ENCODE data around the gene ATP9B. TPM values are rescaled to one million over a fixed set of nuclear protein-coding genes. Genes with fewer than 3 reads are reported as not detected.
"Not testable (repeated sequence)": the region's sequence is repeated elsewhere in the genome, so short reads cannot be mapped to it uniquely, and the experiment has no call there.

The ATP9B gene
- polyA plus RNA-seq, 4 donors = 4.3 to 19.6 (median 12.2) TPM

GRCh38 chr18:79260023-79260422, 190.8 kb downstream of the ATP9B start:
- Histone ChIP-seq H3K27ac (ENCODE audit: low read depth in 1 of 3, low read length in 2 of 3) (no peak overlapping the region), H3K36me3 (ENCODE audit: control insufficient read depth in 3 of 3, insufficient read depth in 2 of 3, low read depth in 1 of 3, low read length in 3 of 3) (peaks cover 0 to 11% (median 3%) of the 10 kb centered on the region in 3 donors), H3K9me3 (ENCODE audit: control insufficient read depth in 2 of 2, insufficient read depth in 1 of 2, low read depth in 1 of 2, low read length in 1 of 2) (peaks cover 0 to 3% of the 10 kb centered on the region in 2 donors), H3K4me3 (ENCODE audit: low read depth in 1 of 3, low read length in 3 of 3) (no peak overlapping the region), H3K27me3 (ENCODE audit: control insufficient read depth in 3 of 3, insufficient read depth in 3 of 3, low read length in 3 of 3) (no peaks in the 10 kb centered on the region), H3K4me1 (ENCODE audit: control insufficient read depth in 3 of 3, insufficient read depth in 2 of 3, low read depth in 1 of 3, low read length in 2 of 3) (no peaks in the 10 kb centered on the region)
- WGBS, 3 donors = 83 to 87% (median 85%) methylated on average over 8 of the region's 8 CpGs
- DNase-seq (no peak), FAIRE-seq (no peak)

GRCh38 chr18:79260510-79260909, 191.3 kb downstream of the ATP9B start:
- H3K4me1 ChIP-seq (ENCODE audit: control insufficient read depth in 3 of 3, insufficient read depth in 2 of 3, low read depth in 1 of 3, low read length in 2 of 3) = no peaks in the 10 kb centered on the region
- FAIRE-seq = no peak
- 94 to 100% (median 94%) methylated on average over 1 of the region's 1 CpG for WGBS, 3 donors
- no peak overlapping the region for H3K27ac ChIP-seq (ENCODE audit: low read depth in 1 of 3, low read length in 2 of 3)
- DNase-seq = no peak
- H3K36me3 ChIP-seq (ENCODE audit: control insufficient read depth in 3 of 3, insufficient read depth in 2 of 3, low read depth in 1 of 3, low read length in 3 of 3) = peaks cover 0 to 8% (median 3%) of the 10 kb centered on the region in 3 donors
- no peak overlapping the region for H3K4me3 ChIP-seq (ENCODE audit: low read depth in 1 of 3, low read length in 3 of 3)
- H3K9me3 ChIP-seq (ENCODE audit: control insufficient read depth in 2 of 2, insufficient read depth in 1 of 2, low read depth in 1 of 2, low read length in 1 of 2) = peaks cover 0 to 5% of the 10 kb centered on the region in 2 donors
- H3K27me3 ChIP-seq (ENCODE audit: control insufficient read depth in 3 of 3, insufficient read depth in 3 of 3, low read length in 3 of 3) = no peaks in the 10 kb centered on the region

- WGBS, 3 donors = 98 to 99% (median 98%) methylated on average over 9 of the region's 9 CpGs
- not testable (repeated sequence) for DNase-seq; H3K4me1 ChIP-seq (ENCODE audit: control insufficient read depth in 3 of 3, insufficient read depth in 2 of 3, low read depth in 1 of 3, low read length in 2 of 3); H3K9me3 ChIP-seq (ENCODE audit: control insufficient read depth in 2 of 2, insufficient read depth in 1 of 2, low read depth in 1 of 2, low read length in 1 of 2); FAIRE-seq; H3K27me3 ChIP-seq (ENCODE audit: control insufficient read depth in 3 of 3, insufficient read depth in 3 of 3, low read length in 3 of 3); H3K27ac ChIP-seq (ENCODE audit: low read depth in 1 of 3, low read length in 2 of 3); H3K4me3 ChIP-seq (ENCODE audit: low read depth in 1 of 3, low read length in 3 of 3); H3K36me3 ChIP-seq (ENCODE audit: control insufficient read depth in 3 of 3, insufficient read depth in 2 of 3, low read depth in 1 of 3, low read length in 3 of 3)
Observed at GRCh38 chr18:79265068-79265467, 195.9 kb downstream of the ATP9B start.

GRCh38 chr18:79271812-79272211, 202.6 kb downstream of the ATP9B start:
- not testable (repeated sequence) for H3K4me3 ChIP-seq (ENCODE audit: low read depth in 1 of 3, low read length in 3 of 3); DNase-seq; H3K9me3 ChIP-seq (ENCODE audit: control insufficient read depth in 2 of 2, insufficient read depth in 1 of 2, low read depth in 1 of 2, low read length in 1 of 2); H3K27me3 ChIP-seq (ENCODE audit: control insufficient read depth in 3 of 3, insufficient read depth in 3 of 3, low read length in 3 of 3); H3K4me1 ChIP-seq (ENCODE audit: control insufficient read depth in 3 of 3, insufficient read depth in 2 of 3, low read depth in 1 of 3, low read length in 2 of 3); FAIRE-seq; H3K27ac ChIP-seq (ENCODE audit: low read depth in 1 of 3, low read length in 2 of 3)
- H3K36me3 ChIP-seq (ENCODE audit: control insufficient read depth in 3 of 3, insufficient read depth in 2 of 3, low read depth in 1 of 3, low read length in 3 of 3) = peaks cover 2 to 19% (median 3%) of the 10 kb centered on the region in 3 donors

- FAIRE-seq (no peak), DNase-seq (no peak)
- H3K36me3 ChIP-seq (ENCODE audit: control insufficient read depth in 3 of 3, insufficient read depth in 2 of 3, low read depth in 1 of 3, low read length in 3 of 3) = peaks cover 2 to 21% (median 4%) of the 10 kb centered on the region in 3 donors
- WGBS, 3 donors = 84 to 96% (median 91%) methylated on average over 8 of the region's 8 CpGs
- no peak overlapping the region for H3K4me3 ChIP-seq (ENCODE audit: low read depth in 1 of 3, low read length in 3 of 3)
- H3K4me1 ChIP-seq (ENCODE audit: control insufficient read depth in 3 of 3, insufficient read depth in 2 of 3, low read depth in 1 of 3, low read length in 2 of 3) = peaks cover 0 to 3% (median 0%) of the 10 kb centered on the region in 3 donors
- peaks cover 0 to 3% of the 10 kb centered on the region in 2 donors for H3K9me3 ChIP-seq (ENCODE audit: control insufficient read depth in 2 of 2, insufficient read depth in 1 of 2, low read depth in 1 of 2, low read length in 1 of 2)
- no peak overlapping the region for H3K27ac ChIP-seq (ENCODE audit: low read depth in 1 of 3, low read length in 2 of 3)
- H3K27me3 ChIP-seq (ENCODE audit: control insufficient read depth in 3 of 3, insufficient read depth in 3 of 3, low read length in 3 of 3) = peaks cover 0 to 1% (median 0%) of the 10 kb centered on the region in 3 donors
Observed at GRCh38 chr18:79272916-79273315, 203.7 kb downstream of the ATP9B start.

GRCh38 chr18:79274823-79275222, 205.6 kb downstream of the ATP9B start:
- H3K27ac ChIP-seq (ENCODE audit: low read depth in 1 of 3, low read length in 2 of 3) = no peak overlapping the region
- FAIRE-seq = no peak
- peaks cover 2 to 21% (median 7%) of the 10 kb centered on the region in 3 donors for H3K36me3 ChIP-seq (ENCODE audit: control insufficient read depth in 3 of 3, insufficient read depth in 2 of 3, low read depth in 1 of 3, low read length in 3 of 3)
- H3K4me3 ChIP-seq (ENCODE audit: low read depth in 1 of 3, low read length in 3 of 3) = no peak overlapping the region
- no peaks in the 10 kb centered on the region for H3K9me3 ChIP-seq (ENCODE audit: control insufficient read depth in 2 of 2, insufficient read depth in 1 of 2, low read depth in 1 of 2, low read length in 1 of 2)
- peaks cover 0 to 1% (median 0%) of the 10 kb centered on the region in 3 donors for H3K27me3 ChIP-seq (ENCODE audit: control insufficient read depth in 3 of 3, insufficient read depth in 3 of 3, low read length in 3 of 3)
- peaks cover 0 to 3% (median 0%) of the 10 kb centered on the region in 3 donors for H3K4me1 ChIP-seq (ENCODE audit: control insufficient read depth in 3 of 3, insufficient read depth in 2 of 3, low read depth in 1 of 3, low read length in 2 of 3)
- no peak for DNase-seq
- 89 to 98% (median 92%) methylated on average over 8 of the region's 8 CpGs for WGBS, 3 donors

GRCh38 chr18:79275461-79275860, 206.3 kb downstream of the ATP9B start:
- peak overlapping the region in 1 of 3 donors; percentile 18 for H3K27ac ChIP-seq (ENCODE audit: low read depth in 1 of 3, low read length in 2 of 3)
- no peaks in the 10 kb centered on the region for H3K9me3 ChIP-seq (ENCODE audit: control insufficient read depth in 2 of 2, insufficient read depth in 1 of 2, low read depth in 1 of 2, low read length in 1 of 2)
- FAIRE-seq (no peak), DNase-seq (no peak)
- peaks cover 2 to 20% (median 7%) of the 10 kb centered on the region in 3 donors for H3K36me3 ChIP-seq (ENCODE audit: control insufficient read depth in 3 of 3, insufficient read depth in 2 of 3, low read depth in 1 of 3, low read length in 3 of 3)
- H3K4me3 ChIP-seq (ENCODE audit: low read depth in 1 of 3, low read length in 3 of 3) = no peak overlapping the region
- 77 to 89% (median 86%) methylated on average over 7 of the region's 7 CpGs for WGBS, 3 donors
- H3K27me3 ChIP-seq (ENCODE audit: control insufficient read depth in 3 of 3, insufficient read depth in 3 of 3, low read length in 3 of 3) = peaks cover 0 to 1% (median 0%) of the 10 kb centered on the region in 3 donors
- H3K4me1 ChIP-seq (ENCODE audit: control insufficient read depth in 3 of 3, insufficient read depth in 2 of 3, low read depth in 1 of 3, low read length in 2 of 3) = peaks cover 0 to 3% (median 0%) of the 10 kb centered on the region in 3 donors

- H3K27me3 ChIP-seq (ENCODE audit: control insufficient read depth in 3 of 3, insufficient read depth in 3 of 3, low read length in 3 of 3) = no peaks in the 10 kb centered on the region
- 72 to 88% (median 74%) methylated on average over 4 of the region's 4 CpGs for WGBS, 3 donors
- DNase-seq (no peak), FAIRE-seq (no peak)
- H3K4me3 ChIP-seq (ENCODE audit: low read depth in 1 of 3, low read length in 3 of 3) = no peak overlapping the region
- peaks cover 2 to 20% (median 7%) of the 10 kb centered on the region in 3 donors for H3K36me3 ChIP-seq (ENCODE audit: control insufficient read depth in 3 of 3, insufficient read depth in 2 of 3, low read depth in 1 of 3, low read length in 3 of 3)
- peak overlapping the region in 1 of 3 donors; percentile 32 for H3K27ac ChIP-seq (ENCODE audit: low read depth in 1 of 3, low read length in 2 of 3)
- no peaks in the 10 kb centered on the region for H3K9me3 ChIP-seq (ENCODE audit: control insufficient read depth in 2 of 2, insufficient read depth in 1 of 2, low read depth in 1 of 2, low read length in 1 of 2)
- H3K4me1 ChIP-seq (ENCODE audit: control insufficient read depth in 3 of 3, insufficient read depth in 2 of 3, low read depth in 1 of 3, low read length in 2 of 3) = peaks cover 0 to 3% (median 0%) of the 10 kb centered on the region in 3 donors
Observed at GRCh38 chr18:79275992-79276391, 206.8 kb downstream of the ATP9B start.

GRCh38 chr18:79278896-79279295, 209.7 kb downstream of the ATP9B start:
- Histone ChIP-seq H3K4me3 (ENCODE audit: low read depth in 1 of 3, low read length in 3 of 3) (no peak overlapping the region), H3K27me3 (ENCODE audit: control insufficient read depth in 3 of 3, insufficient read depth in 3 of 3, low read length in 3 of 3) (no peaks in the 10 kb centered on the region), H3K36me3 (ENCODE audit: control insufficient read depth in 3 of 3, insufficient read depth in 2 of 3, low read depth in 1 of 3, low read length in 3 of 3) (peaks cover 0 to 16% (median 8%) of the 10 kb centered on the region in 3 donors), H3K4me1 (ENCODE audit: control insufficient read depth in 3 of 3, insufficient read depth in 2 of 3, low read depth in 1 of 3, low read length in 2 of 3) (peaks cover 0 to 3% (median 0%) of the 10 kb centered on the region in 3 donors), H3K27ac (ENCODE audit: low read depth in 1 of 3, low read length in 2 of 3) (no peak overlapping the region), H3K9me3 (ENCODE audit: control insufficient read depth in 2 of 2, insufficient read depth in 1 of 2, low read depth in 1 of 2, low read length in 1 of 2) (no peaks in the 10 kb centered on the region)
- 89 to 94% (median 94%) methylated on average over 11 of the region's 11 CpGs for WGBS, 3 donors
- DNase-seq (no peak), FAIRE-seq (no peak)

Data from small intestine (tissue), 7 donors.